ENCODE data around the gene ACVR1B. TPM values are rescaled to one million over a fixed set of nuclear protein-coding genes. Genes with fewer than 3 reads are reported as not detected.

ACVR1B gene
- total and polyA plus RNA-seq, 9 of the 15 experiments (the other 6 are each of a cell fraction or from before 2014, with no cell fraction given): 0.97 to 15.1 (median 6.8) TPM

DNA sequence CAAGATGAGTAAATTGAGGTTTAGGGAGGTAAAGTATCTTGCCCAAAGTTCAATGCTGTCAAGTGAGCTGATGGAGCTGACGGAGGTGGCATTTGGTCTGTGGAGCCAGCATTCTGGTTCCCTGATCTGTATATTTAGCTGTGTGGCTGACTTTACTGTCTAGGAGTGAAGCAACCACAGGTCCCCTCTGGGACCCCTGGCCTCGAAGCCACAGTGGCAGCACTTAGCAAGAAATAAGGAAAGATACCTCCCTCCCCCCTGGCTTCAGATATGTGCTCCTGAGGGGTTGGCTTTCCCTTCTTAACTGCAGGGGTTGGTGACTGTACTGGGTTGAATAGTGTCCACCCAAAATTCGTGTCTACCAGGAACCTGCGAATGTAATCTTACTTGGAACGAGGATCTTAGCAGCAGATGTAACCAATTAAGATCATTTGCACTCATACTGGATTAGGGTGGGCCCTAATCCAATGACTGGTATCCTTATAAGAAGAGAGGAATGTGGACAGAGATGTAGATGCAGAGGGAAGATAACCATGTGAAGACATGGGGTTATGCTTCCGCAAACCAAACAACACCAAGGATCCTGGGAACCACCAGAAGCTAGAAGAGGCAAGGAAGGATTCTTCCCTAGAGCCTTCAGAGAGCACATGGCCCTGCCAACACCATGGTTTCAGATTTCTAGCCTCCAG, 2.0 kb upstream of the ACVR1B start:
- intact Hi-C loops (cut with micrococcal nuclease) (no loop called here), in situ Hi-C loops (cut with MboI) (no loop called here)
- Histone ChIP-seq H3K27me3 (ENCODE audit: control insufficient read depth in 2 of 2, insufficient read depth in 2 of 2, low read length in 2 of 2) (peaks cover 2 to 4% of the 10 kb centered on the region in 2 experiments; a peak in 1 of 5 replicates), H2AFZ (ENCODE audit: low read depth, low read length) (no peak overlapping the region), H3K27ac (ENCODE audit: extremely low read depth, low read depth, low read length) (no peak overlapping the region), H3K9me1 (ENCODE audit: control insufficient read depth, insufficient read depth, low read length) (no peaks in the 10 kb centered on the region), H3K4me3 (no peak overlapping the region), H3K4me1 (replicated peaks in 1 of 2; ENCODE audit: control insufficient read depth in 2 of 2, insufficient read depth in 2 of 2, low read length in 2 of 2) (peaks cover 16 to 22% of the 10 kb centered on the region in 2 experiments), H3K4me2 (ENCODE audit: insufficient read depth, low read length) (no peak overlapping the region), H3K9ac (ENCODE audit: insufficient read depth in 1 of 2, low read depth in 2 of 2, low read length in 2 of 2) (no peak overlapping the region), H3K9me3 (replicated peaks; ENCODE audit: control insufficient read depth, insufficient read depth, low read depth, low read length) (no peaks in the 10 kb centered on the region), H4K20me1 (replicated peaks; ENCODE audit: control insufficient read depth, insufficient read depth, low read length) (no peaks in the 10 kb centered on the region), H3K36me3 (ENCODE audit: control insufficient read depth, insufficient read depth, low read length) (no peaks in the 10 kb centered on the region), H3K79me2 (ENCODE audit: control insufficient read depth, insufficient read depth, low read length) (peaks cover 24% of the 10 kb centered on the region)
- 24% methylated on average over 6 of the region's 6 CpGs for WGBS (ENCODE audit: insufficient coverage, low coverage, missing lambda C conversion rate)
- TF ChIP-seq POLR2H (tag; IDR thresholded peaks at IDR 0.05; ENCODE audit: low read depth) (no peak), PURB (CRISPR knock-in tag; IDR thresholded peaks at IDR 0.05; ENCODE audit: low read depth) (no peak), NR2C1 (IDR thresholded peaks at IDR 0.05) (no peak), NR2C1 (tag; IDR thresholded peaks at IDR 0.05) (no peak), SMC3 (conservative IDR thresholded peaks at IDR 0.05; ENCODE audit: insufficient read depth, low read depth, low read length) (no peak), THRAP3 (IDR thresholded peaks at IDR 0.05; ENCODE audit: borderline replicate concordance) (no peak), ARID2 (IDR thresholded peaks at IDR 0.05) (no peak), MAFG (tag; conservative IDR thresholded peaks at IDR 0.05) (no peak)
- ChIA-PET CTCF (ENCODE audit: low intra/inter-chr PET ratio) (no interaction called here), POLR2A (interaction anchor here (0.7 to 1.7 kb wide), 5 partner anchors 10 to 459 kb away, joined by 3 to 7 read pairs (median 6); no protein-coding TSS in a partner anchor)
- no peak for DNase-seq (ENCODE audit: extremely low read depth in 1 of 4, low spot score in 3 of 4)
- no TSS peak for BruUV-seq (replicated peaks)
- no peak for ATAC-seq
- no peak for FAIRE-seq
